CD1c-positive myeloid dendritic cell (primary cell): ENCODE measurements around the gene FSTL5.

Experiments
- DNase-seq: peaks from one replicate; pipeline ENCODE4 v3.0.0-alpha.2; 2016; ENCODE audit errors: extremely low spot score

The FSTL5 gene

DNA sequence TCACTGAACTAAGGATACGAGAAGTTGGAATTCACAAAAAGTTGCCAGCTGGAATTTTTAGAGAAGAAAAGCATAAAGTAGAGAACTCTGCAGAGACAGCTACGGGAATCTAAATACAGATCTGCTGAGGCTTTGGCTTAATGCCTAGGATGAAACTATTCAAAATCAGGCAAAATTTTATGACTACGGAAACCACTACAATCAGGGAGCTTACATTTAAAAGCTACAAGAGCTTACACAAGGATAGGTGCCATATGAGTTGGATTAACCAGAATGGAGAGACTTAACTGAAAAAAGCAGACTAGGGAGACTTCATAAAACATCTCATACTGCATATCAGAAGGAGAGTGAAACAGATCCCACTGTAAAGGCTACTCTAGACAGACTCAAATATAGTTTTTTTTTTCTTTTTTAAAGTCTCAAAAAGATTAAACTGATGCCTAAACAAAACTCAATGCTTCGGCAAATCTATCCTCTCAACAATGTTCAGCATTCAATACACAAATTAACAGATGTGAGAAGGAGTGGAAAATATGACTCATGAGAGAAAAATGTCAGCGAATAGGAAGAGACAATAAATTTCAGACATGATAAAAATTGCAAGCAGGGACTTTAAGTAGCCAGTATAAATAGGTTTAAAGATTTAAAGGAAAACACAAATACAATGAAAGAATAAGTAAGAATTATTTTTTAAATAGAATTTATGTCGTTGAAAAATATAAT, 586.1 kb downstream of the FSTL5 start:
- peak; percentile 10 for DNase-seq

DNA sequence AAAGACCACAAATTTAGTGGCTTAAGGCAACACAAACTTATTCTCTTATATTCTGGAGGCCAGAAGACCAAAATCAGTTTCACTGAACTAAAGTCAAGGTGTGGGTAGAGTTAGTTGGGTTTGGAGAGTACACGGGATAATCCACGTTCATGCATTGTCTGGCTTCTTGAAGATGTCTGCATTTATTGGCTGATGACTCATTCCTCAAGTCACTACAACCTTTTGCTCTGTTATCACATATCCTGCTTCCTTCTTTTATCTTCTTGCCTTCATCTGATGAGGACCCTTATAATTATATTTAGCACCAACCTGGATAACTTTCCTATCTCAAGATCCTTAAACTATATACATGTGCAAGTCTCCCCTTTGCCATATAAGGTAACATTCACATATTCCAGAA, 590.0 kb downstream of the FSTL5 start:
- DNase-seq: peak; percentile 24

DNA sequence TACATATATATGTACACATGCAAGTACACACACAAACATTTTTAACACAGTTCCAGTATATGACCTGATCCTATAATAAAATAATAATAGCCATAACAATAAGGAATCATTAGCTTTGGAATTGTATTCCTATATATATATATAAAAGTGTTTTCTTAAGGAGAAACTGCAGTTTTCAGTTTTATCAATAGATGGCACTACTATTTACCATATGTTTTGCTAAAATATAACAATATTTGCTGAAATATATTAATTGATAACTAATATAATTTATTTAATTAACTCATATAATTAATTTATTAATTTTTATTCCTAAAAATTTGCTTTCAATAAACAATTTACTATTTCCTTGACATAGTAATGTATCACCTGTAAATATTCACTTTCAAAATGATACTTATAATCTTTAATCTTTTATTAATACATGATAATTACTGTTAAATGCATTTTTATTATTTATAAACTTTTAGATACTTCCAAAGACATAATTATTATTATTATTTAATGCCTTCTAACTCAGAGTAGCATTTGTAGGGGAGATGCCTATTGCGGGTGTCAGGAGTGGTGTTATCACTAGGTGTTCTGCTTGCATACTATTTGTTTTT, 599.5 kb downstream of the FSTL5 start:
- DNase-seq: peak; percentile 28

DNA sequence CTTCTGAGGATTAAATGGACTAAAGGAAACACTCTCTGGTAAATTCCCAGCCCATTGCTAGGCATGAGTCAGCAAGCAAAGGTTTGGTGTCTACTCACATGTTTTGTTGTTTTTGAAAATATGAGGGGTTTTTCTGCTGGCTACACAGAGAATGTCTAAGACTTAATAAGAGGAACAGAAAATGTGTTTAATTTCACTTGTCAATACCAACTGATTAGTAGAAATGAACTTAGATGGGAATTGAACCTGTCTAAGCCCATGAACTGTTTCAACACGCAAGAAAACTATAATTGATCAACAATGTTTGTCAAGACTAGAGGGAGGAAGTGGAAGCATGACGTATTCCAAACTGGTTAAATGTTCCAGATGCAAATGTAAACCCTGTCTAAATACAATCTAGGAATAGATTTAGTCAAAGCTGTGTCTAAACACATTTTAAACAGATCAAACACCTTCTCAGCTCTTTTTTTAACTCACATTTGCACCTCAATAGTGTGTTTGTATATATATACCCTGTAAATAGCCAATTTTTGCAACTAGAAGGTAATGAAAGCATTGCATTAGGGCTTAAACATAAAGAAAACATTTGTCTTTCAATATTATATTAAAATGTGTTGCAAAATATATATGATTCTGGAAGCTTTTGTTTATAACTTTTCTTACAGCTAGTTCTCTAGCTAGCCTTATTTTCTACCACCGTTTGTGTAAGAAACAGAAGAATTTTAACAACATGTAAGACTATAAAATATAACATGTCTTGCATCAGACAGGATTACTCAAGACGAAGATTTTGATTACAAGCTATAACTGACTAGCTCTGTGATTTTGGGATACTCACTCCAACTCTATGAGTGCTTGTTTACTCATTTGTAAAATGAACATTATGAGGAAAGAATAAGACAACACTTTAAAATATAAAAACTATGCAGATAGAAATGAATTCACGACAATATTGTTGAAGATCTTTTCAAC, 607.8 kb downstream of the FSTL5 start:
- no peak for DNase-seq

DNA sequence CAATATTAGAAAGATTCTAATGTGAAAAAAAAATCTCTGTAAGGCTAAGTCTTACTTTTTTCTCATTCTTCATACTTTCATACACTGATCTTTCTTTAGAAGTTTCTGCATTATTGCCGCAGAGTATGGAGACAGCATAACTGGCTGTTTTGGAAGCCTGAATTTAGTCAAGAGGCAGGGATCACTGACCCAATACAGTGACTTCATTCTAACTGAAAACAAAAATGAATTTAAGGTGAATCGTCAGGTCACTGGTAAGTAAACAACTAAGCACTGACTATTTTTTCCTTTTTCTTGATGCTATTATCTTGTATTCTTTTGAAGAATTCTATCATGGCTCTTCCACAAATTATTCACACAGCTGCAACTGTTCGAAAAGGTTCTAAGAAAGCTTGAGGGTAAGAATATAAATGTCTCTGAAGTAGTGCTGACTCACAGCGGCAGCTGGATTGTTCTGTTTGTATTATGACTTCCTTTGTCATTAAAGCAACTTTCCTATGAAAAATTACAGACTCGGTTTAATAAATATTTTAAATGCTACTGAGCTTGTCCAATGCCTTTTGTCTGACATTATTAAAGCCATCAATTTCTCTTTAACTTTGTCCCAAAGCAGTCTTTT, 609.3 kb downstream of the FSTL5 start:
- no peak for DNase-seq

DNA sequence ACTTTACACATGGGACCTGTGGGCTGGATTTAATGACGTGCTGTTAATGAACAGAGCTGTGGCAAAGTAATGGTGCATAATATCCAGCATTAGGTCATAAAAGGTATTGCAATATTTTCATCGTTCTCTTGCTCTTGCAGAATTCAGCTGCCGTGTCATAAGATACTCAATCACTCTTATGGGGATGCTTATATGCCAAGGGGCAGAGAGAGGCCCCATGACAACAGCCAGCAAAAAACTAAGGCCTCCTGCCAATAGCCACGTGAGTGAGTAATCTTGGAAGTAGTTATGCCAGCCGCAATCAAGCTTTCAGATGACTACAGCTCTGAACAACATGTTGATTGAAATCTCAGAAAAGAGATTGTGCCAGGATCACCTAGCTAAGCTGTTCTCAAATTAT, 616.9 kb downstream of the FSTL5 start:
- DNase-seq: no peak

DNA sequence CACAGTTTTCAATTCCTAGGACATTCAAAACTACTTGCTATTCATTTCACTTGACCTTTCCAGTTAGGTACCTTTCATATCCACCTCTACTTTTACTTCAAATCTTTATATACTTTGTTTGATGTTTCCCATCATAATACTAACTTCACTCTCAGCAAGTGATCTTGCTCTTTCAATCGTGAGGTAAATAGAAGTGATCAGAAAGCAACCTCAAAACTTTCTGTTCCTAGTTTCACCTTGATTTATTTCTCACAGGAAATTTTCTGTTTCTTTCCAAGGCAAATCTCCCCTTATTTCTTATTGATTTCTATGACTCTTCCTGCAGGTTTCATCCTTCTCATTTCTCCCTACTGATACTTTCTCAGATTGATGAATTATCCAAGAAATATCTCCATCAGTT, 623.5 kb downstream of the FSTL5 start:
- DNase-seq: no peak

DNA sequence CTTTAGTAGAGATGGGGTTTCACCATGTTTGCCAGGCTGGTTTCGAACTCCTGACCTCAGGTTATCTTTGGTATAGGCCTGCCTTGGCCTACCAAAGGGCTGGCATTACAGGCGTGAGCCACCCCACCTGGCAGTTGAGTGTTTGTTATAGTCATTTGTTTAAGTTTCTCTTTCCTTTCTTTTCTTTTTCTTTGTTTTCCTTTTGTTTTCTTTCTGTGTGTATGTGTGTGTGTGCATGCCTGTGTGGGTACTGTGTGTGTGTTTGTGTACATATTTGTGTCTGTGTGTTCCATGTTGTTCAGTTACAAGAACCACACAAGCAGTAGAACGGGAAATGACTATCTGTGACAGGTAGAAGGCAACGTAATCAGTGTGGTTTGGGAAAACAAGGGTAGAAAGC, 624.9 kb downstream of the FSTL5 start:
- DNase-seq: no peak

DNA sequence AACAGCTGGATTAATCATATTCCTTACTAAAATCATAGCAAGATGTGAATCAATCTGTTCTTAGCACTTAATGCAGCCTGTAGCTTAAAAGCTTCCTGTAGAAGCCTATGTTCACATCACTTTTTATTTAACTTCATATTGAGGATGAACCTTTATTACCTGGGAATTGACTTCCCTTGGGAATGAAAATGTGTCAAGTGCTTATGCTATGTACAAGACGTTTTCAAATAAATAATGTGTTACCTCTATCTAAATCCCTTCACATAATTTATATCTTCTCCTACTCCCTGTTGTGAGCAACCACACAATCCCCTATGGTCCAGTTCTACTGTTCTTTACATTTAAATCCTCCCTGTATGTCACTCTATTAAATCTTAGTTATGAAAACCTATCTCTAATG, 633.1 kb downstream of the FSTL5 start:
- no peak for DNase-seq

DNA sequence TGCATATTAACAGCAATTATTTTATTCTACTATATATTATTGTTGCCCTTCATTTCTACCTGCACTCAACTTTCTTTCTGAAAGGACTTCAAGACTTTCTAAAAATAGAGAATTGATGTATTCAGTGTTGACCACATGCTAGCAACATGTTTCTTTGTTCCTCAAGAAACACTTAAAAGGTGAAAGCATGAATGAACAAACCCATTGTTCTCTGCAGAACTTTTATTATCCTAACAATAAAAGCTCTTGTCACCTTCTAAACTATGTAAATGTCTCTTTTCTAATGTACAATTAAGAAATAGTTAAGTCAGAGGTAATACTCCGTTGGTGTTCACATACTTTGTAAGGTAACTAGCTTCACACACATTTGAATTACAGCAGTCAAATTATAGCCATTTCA, 638.7 kb downstream of the FSTL5 start:
- no peak for DNase-seq

DNA sequence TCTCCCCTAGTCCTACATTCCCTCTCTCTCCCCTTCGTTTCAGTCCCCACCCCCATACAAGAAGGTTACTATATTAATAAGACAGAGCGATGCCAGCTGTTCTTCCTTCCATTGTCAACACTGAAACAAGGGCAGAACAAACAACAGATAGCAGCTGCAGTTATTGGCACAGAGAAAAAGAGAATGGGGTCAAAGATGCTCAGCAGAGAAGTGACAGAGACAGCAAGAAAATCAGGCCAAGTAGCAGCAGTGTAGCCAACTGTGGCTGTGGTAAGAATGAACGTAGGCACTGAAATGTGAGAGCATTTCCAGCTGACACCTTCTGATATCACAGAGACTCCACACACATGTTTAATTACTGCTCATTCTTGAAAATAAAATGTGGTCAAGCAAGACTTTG, 641.8 kb downstream of the FSTL5 start:
- DNase-seq: no peak

DNA sequence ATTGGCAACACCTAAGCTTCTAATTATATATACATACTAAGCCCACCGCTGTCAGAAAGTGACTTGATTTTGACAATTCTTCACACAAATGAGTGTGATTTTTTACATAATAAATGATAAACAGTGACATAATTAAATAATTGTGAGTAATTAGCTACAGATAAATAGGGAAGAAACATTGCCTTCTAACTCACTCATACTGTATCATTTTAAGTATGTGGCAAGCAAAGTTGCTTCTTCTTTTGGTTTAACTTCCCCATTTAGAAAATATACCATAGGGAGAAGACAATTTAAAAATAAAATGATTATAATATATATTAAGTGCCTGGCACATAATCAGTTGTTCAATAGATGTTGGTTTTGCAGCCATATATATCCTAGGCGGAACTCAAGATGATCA, 644.2 kb downstream of the FSTL5 start:
- DNase-seq: peak; percentile 62

DNA sequence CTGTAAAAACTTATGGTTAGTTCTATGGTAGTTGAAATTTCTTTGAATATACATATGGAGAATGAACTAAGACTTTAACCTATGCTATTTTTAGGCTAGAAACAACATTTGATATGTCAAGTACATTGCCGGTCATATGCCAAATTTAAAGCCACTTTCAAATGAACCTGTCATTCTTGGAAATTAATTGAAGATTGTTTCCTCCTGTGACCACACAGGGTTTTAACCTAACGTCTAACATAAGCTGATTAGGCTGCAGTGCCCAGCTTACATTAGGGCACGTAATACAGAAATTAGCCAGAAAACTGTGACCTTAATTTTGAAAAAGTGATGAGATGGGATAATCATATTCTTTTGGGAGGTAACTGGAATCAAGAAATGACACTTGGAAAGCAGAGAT, 645.9 kb downstream of the FSTL5 start:
- no peak for DNase-seq

DNA sequence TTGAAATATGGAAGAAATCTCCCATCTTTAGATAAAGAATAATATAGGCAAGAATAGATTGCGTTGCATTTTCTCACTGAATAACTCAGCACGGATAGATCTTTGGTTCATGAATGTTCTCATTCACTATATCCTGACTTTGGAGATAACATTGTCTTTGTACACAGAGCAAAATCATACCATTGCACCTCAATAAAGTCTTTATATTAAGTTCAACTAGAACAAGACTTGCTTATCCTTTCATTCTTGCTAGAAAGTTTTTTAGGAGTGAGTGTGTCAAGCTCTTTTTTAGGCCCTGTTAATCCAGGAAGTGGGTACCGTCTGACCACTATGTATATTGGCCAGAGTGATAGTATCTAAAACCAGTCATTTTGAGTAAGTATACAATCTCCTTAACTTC, 658.7 kb downstream of the FSTL5 start:
- DNase-seq: no peak

DNA sequence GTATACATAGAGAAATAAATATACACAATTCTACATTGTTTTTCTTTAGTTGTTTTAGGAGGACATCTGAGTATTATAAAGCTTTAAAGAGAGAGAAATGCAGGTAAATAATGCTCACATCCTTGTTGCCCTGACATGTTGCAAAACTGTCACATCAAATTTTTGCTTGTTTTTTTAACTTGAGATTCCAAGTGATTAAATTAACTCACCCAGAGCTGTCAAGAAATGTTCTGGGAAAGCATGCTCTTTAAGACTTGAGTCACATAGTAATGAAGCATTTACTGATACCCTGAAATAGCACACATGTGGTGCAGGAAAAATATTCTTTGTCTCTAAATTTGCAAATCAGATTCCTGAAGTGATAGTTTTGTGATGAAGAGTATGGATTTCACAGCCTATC, 665.6 kb downstream of the FSTL5 start:
- DNase-seq: no peak

DNA sequence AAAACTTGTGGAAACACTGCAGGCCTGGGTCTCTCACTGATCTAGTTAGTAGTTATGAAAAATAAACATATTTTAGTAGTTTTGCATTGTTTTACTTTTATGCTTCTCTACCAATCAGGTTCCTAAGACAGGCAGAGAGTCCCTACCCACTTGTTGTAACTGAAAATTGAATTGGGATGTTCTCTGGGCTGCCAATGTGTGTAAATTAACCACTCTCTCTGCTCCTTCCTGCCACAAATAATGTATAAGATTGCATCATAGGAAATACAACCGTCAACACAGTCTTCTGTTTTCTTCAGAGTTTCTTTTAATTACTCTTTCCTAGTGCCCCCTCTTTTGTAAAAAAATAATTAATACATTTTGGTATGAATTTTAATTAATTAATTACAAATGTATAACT, 677.3 kb downstream of the FSTL5 start:
- DNase-seq: no peak

DNA sequence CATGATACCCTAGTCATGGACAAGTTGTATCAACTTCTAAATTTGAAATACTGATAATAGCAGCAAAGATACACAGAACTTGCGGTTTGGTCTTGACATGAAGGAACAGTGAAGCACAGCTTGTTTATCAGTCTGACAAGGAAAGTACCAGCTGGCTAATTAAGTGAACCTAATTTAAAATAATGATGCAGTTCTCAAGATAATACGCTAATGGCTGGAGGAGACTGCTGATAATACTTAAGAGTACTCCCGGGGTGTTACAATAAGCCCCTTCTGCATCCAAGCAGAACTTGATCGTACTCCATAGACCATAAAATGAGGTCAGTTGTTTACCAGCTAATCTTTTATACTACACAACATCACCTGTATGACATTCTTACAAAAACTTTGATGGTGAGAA, 697.5 kb downstream of the FSTL5 start:
- no peak for DNase-seq

DNA sequence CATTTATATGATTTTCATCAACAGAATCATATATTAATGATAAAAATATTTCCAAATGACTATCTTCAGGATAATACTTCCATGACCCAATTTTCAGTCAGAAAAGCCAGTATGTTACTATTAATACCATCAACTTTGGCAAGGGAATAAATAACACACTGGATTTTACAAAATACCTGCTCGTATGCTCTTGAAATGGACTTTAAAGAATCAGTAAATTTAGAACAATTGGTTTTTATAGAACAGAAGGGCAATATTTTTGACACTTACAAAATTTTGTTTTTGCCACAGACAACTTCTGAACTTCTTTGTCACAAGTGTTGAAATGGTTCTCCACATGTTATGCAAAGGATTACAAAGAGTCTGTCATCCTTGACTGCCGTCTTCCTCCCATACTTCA, 700.4 kb downstream of the FSTL5 start:
- no peak for DNase-seq

DNA sequence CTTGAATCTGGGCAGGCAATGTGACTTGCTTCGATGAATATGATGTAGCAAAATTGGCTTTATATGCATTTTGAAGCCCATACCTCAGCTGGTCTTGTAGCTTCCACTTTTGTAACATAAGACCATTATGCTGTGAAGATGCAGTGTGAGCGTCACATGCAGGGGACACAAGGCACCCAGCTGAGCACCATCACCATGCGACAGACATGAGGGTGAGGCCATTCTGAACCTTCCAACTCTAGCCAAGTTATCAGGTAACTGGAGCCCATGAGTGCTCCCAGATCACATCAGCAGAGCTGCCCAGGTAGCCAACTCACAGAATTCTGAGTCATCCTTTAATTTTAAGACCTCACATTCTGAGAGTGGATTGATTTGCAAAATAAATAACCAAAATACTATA, 705.9 kb downstream of the FSTL5 start:
- no peak for DNase-seq

DNA sequence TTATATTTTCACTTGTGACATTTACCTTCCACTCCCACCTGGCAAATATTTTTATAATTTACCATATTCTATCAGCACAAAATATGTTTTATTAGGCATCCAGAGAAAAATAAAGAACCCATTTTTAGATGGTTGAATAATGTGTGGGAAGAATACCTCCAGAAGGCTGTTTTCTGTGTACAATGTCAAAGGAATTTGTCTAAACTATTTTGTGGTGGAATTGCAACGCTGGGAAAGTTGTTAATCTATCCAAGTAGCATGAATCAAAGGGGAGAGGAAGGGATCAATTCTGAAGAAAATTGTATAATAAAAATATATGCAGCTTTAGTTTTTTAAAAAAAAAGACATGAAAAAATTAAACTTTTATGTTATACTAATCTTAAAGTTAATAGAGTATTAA, 706.5 kb downstream of the FSTL5 start:
- DNase-seq: no peak

DNA sequence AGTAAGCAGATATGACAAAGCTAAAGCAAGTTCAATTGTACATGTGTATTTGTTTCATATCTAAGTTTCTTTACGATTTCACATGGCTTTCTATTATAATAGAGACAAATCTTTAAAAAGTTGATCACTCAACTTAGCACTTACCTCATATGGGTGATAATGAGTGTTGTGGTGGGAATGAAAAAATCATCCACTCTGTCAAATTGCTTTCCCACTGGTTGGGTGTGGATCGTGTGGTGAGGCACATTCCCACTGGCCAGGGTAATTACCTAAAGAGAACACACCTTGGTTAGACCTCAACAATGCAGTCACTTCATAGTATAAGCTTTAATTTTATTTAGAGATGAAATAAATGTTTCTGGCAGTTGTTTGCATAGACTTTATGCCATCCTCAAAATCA, 708.9 kb downstream of the FSTL5 start:
- no peak for DNase-seq

DNA sequence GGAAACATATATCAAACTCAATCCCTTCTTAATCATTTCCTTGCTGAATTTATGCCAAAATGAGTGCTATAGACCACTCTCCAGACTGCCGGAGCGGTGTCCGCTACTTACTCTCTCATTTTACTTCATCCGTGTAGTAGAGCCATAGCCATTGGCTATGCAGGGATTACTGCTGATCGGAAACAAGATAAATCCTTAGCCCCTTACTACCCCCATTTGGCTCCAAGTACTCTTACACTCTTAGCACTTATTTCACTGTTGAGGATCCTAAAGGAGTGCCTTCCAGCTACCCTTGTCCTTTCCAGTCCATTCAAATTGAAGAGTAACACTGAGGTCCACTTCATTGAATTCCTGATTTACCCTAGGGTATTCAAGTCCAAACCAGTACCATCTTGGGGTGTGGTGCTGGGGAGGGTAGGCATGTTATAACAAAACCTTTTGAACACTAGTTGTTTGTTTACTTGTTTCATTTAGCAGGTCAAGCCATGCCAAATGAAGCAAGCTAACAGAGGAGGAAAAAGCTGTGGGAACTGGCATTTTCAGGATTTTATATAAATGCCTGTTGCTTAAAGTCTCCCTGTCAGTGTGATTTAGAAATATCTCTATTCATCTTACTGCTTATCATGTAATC, 715.1 kb downstream of the FSTL5 start:
- no peak for DNase-seq
